Measurements from ENCODE around the gene CD79B. TPM values are rescaled to one million over a fixed set of nuclear protein-coding genes. Genes with fewer than 3 reads are reported as not detected.
A peak's percentile ranks its signal among the peaks of the same experiment; 100 is the strongest.

Gene CD79B
- total and polyA plus RNA-seq, 2 of the 13 experiments (the other 11 are each of a cell fraction or from before 2014, with no cell fraction given) = not detected

GRCh38 chr17:63962298-63962744 lies 30.2 kb upstream of the CD79B start:
- no peak overlapping the region for H2AFZ ChIP-seq (ENCODE audit: low read length)
- BruUV-seq (replicated peaks) = no TSS peak
- H3K4me2 ChIP-seq (ENCODE audit: low read depth, low read length) = peak overlapping the region; percentile 52
- POLR2A ChIA-PET = interaction anchor here (0.7 to 1.6 kb wide), 4 partner anchors 16 to 412 kb away, joined by 3 to 9 read pairs (median 4); partner anchors contain the start of gene DCAF7
- in situ Hi-C loops (cut with HindIII; ENCODE audit: extremely low pct_ligation_motif_present, low pct_unique_long_range_greater_than_20kb) (no loop called here), intact Hi-C loops (cut with micrococcal nuclease; ENCODE audit: unreplicated experiment) (no loop called here)
- no peak overlapping the region for H3K9ac ChIP-seq (ENCODE audit: insufficient read depth, low read depth, low read length)
- H3K4me3 ChIP-seq (replicated peaks in 1 of 3; ENCODE audit: insufficient read depth in 1 of 3, low read depth in 2 of 3, low read length in 3 of 3) = peak overlapping the region in 1 of 3 experiments; percentile 29; a peak in 1 of 6 replicates
- 10% methylated on average over 10 of the region's 10 CpGs for WGBS (ENCODE audit: low lambda C conversion rate)
- DNase-seq (ENCODE audit: low spot score) (peak; percentile 70), ATAC-seq (peak; percentile 60), FAIRE-seq (no peak)
- H3K79me2 ChIP-seq (ENCODE audit: insufficient read depth, low read length) = no peaks in the 10 kb centered on the region
- peaks cover 19% of the 10 kb centered on the region for H3K4me1 ChIP-seq (ENCODE audit: insufficient read depth, low read length)
- no peaks in the 10 kb centered on the region; the same call in 1 of the 2 replicates for H4K20me1 ChIP-seq (ENCODE audit: insufficient read depth, low read length)
- peak overlapping the region; percentile 2 for H3K27ac ChIP-seq (ENCODE audit: extremely low read length, insufficient read depth, low read length)
- CTCF ChIA-PET (ENCODE audit: low intra/inter-chr PET ratio, low total read pairs) = no interaction called here
- H3K36me3 ChIP-seq (replicated peaks in 1 of 2; ENCODE audit: control insufficient read depth in 1 of 2, insufficient read depth in 2 of 2, low read length in 2 of 2) = no peaks in the 10 kb centered on the region
- H3K9me3 ChIP-seq (ENCODE audit: low read length) = no peaks in the 10 kb centered on the region
- H3K27me3 ChIP-seq (ENCODE audit: control insufficient read depth in 1 of 2, insufficient read depth in 2 of 2, low read length in 2 of 2) = peaks cover 6 to 24% of the 10 kb centered on the region in 2 experiments; a peak in 2 of 5 replicates
- TF ChIP-seq TFAP4 (IDR thresholded peaks at IDR 0.05; ENCODE audit: borderline replicate concordance, low read depth) = no peak
- no peak for TF ChIP-seq TP53 (CRISPR knock-in tag; conservative IDR thresholded peaks at IDR 0.05)
- no peak for TF ChIP-seq JARID2 (CRISPR knock-in tag; IDR thresholded peaks at IDR 0.05; ENCODE audit: insufficient replicate concordance)
- TF ChIP-seq, protein P1, sequence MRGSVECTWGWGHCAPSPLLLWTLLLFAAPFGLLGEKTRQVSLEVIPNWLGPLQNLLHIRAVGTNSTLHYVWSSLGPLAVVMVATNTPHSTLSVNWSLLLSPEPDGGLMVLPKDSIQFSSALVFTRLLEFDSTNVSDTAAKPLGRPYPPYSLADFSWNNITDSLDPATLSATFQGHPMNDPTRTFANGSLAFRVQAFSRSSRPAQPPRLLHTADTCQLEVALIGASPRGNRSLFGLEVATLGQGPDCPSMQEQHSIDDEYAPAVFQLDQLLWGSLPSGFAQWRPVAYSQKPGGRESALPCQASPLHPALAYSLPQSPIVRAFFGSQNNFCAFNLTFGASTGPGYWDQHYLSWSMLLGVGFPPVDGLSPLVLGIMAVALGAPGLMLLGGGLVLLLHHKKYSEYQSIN (CRISPR knock-in tag; IDR thresholded peaks at IDR 0.05; ENCODE audit: borderline replicate concordance) = no peak
- TF ChIP-seq LCORL (IDR thresholded peaks at IDR 0.05) = no peak
- no peak for TF ChIP-seq LCORL (CRISPR knock-in tag; IDR thresholded peaks at IDR 0.05)
- no peak for TF ChIP-seq ZNF317 (CRISPR knock-in tag; IDR thresholded peaks at IDR 0.05)
- TF ChIP-seq GATAD2A (CRISPR knock-in tag; IDR thresholded peaks at IDR 0.05) = peak; percentile 77
- TF ChIP-seq BCL3 (CRISPR knock-in tag; IDR thresholded peaks at IDR 0.05) = no peak
- TF ChIP-seq ZKSCAN8 (CRISPR knock-in tag; IDR thresholded peaks at IDR 0.05; ENCODE audit: borderline replicate concordance) = no peak
- no peak for TF ChIP-seq ZNF781 (CRISPR knock-in tag; IDR thresholded peaks at IDR 0.05; ENCODE audit: borderline replicate concordance, not compliant biosample characterization)
- TF ChIP-seq ZIK1 (CRISPR knock-in tag; IDR thresholded peaks at IDR 0.05; ENCODE audit: borderline replicate concordance, low read depth) = no peak
- peak; percentile 60; the same call in 1 of the 2 replicates for TF ChIP-seq NCOA2 (CRISPR knock-in tag; IDR thresholded peaks at IDR 0.05)
- TF ChIP-seq PAF1 (CRISPR knock-in tag; IDR thresholded peaks at IDR 0.05) = no peak
- no peak for TF ChIP-seq HNRNPL (IDR thresholded peaks at IDR 0.05; ENCODE audit: low read depth, low read length)
- TF ChIP-seq SNAI1 (CRISPR knock-in tag; IDR thresholded peaks at IDR 0.05; ENCODE audit: borderline replicate concordance) = no peak
- no peak for TF ChIP-seq ZFP36 (IDR thresholded peaks at IDR 0.05; ENCODE audit: borderline replicate concordance, low read depth, low read length, partially characterized antibody)
- no peak for TF ChIP-seq ZNF766 (CRISPR knock-in tag; IDR thresholded peaks at IDR 0.05; ENCODE audit: borderline replicate concordance)
- no peak for TF ChIP-seq SCMH1 (CRISPR knock-in tag; IDR thresholded peaks at IDR 0.05; ENCODE audit: borderline replicate concordance)
- TF ChIP-seq NFATC3 (CRISPR knock-in tag; IDR thresholded peaks at IDR 0.05) = no peak
- 0 out of 4 replicates have a peak, but pooled peaks of 1 of the 2 experiments have one; percentile 30 for TF ChIP-seq EP300 (IDR thresholded peaks at IDR 0.05; ENCODE audit: low read depth in 2 of 2, low read length in 2 of 2)
- no peak for TF ChIP-seq EP300 (CRISPR knock-in tag; IDR thresholded peaks at IDR 0.05; ENCODE audit: borderline replicate concordance)
- no peak for TF ChIP-seq ZBTB1 (CRISPR knock-in tag; IDR thresholded peaks at IDR 0.05; ENCODE audit: borderline replicate concordance)
- 0 out of 2 replicates have a peak, but pooled peaks have one; percentile 18 for TF ChIP-seq FOXK1 (CRISPR knock-in tag; IDR thresholded peaks at IDR 0.05; ENCODE audit: borderline replicate concordance, low read depth)
